ENCODE data around the gene C17orf113. TPM values are rescaled to one million over a fixed set of nuclear protein-coding genes. Genes with fewer than 3 reads are reported as not detected.

C17orf113 gene
- total and polyA plus RNA-seq, 12 donors: 0.14 to 1.1 (median 0.60) TPM

DNA sequence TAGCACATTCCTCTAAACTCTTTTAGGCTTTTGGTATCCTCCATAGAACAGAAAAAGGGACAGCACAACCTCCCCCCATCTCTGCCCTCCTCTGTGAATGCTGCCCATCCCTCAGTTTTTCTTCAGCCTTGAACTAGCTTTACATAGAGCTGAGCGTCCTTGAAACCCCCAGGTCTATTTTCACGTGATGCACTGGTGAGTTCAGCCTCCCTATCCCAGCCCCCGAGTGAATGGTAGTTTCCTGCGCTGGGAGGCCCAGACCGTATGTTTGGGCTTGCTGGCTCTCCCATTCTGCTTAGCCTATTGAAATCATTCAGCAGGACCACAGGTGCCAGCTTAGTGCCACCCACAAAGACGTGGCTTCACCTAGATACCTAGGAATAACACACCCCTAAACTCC lies 25.4 kb upstream of the C17orf113 start:
- WGBS, 4 donors: 59 to 72% (median 68%) methylated on average over 6 of the region's 6 CpGs

DNA sequence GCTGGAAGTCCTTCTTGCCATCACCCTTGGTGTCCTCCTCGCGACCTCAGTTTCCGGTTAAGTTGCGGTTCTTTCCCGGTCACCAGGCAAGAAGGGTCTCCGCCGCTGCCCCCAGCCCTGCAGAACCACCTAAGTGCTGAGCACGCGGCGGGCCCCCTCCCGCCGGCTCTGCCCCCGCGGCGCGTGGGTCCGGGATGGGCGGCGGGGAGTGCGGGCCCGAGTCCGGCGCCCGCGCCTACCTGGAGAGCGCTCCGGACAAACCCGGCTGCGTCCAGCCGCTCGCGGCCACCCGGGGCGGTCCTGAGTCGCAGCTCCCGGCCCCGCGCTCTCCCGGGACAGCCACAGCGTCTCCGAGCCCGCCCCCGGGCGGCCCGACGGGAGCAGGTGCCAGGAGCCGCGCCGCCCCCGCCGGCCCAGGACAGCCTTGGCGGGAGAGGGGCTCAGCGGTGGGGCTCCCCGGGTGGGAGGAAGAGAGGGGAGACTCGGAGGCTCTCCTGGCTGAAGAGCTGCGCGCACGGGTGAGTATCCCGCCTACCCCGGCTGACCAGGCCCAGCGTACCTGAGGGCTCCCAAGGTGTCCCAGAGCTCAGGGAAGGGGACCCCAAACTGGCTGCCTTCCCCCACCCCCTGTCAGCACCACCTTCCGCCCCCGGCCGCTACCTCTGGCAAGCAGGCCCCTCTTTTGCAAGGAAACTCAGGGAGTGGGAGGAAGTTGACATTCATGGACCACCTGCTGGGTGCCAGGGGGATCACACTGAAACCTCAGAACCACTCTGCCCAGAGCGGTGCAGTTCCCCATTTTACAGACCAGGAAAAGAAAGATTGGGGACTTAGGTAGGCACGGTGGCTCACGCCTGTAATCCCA lies 22.2 kb upstream of the C17orf113 start:
- Histone ChIP-seq H3K27ac (no peak overlapping the region), H3K4me1 (replicated peaks in 1 of 2) (peaks cover 4 to 8% of the 10 kb centered on the region in 2 donors), H3K4me3 (peak overlapping the region in 1 of 4 donors; percentile 50), H3K9me3 (replicated peaks in 1 of 3) (no peaks in the 10 kb centered on the region), H3K36me3 (replicated peaks in 1 of 2) (no peaks in the 10 kb centered on the region), H3K27me3 (peaks cover 23% of the 10 kb centered on the region)
- TF ChIP-seq CTCF (IDR thresholded peaks at IDR 0.05): peak in 1 of 6 experiments; percentile 16
- TF ChIP-seq POLR2A (IDR thresholded peaks at IDR 0.05): no peak
- peak in 1 of 7 donors; percentile 36 for DNase-seq
- intact Hi-C loops (cut with DNase I): no loop called here
- WGBS, 4 donors: 12 to 62% (median 26%) methylated on average over 7 to 67 of the region's 67 CpGs

More for the DNA sequence above, 25.4 kb upstream of the C17orf113 start:
- intact Hi-C loops (cut with DNase I): no loop called here
- Histone ChIP-seq H3K4me1 (replicated peaks in 1 of 2) (peaks cover 4 to 8% of the 10 kb centered on the region in 2 donors), H3K4me3 (no peak overlapping the region), H3K27ac (no peak overlapping the region), H3K9me3 (replicated peaks in 1 of 3) (no peaks in the 10 kb centered on the region), H3K27me3 (peaks cover 23% of the 10 kb centered on the region), H3K36me3 (replicated peaks in 1 of 2) (no peaks in the 10 kb centered on the region)
- no peak for TF ChIP-seq POLR2A (IDR thresholded peaks at IDR 0.05)
- no peak for TF ChIP-seq CTCF (IDR thresholded peaks at IDR 0.05)
- DNase-seq: no peak

DNA sequence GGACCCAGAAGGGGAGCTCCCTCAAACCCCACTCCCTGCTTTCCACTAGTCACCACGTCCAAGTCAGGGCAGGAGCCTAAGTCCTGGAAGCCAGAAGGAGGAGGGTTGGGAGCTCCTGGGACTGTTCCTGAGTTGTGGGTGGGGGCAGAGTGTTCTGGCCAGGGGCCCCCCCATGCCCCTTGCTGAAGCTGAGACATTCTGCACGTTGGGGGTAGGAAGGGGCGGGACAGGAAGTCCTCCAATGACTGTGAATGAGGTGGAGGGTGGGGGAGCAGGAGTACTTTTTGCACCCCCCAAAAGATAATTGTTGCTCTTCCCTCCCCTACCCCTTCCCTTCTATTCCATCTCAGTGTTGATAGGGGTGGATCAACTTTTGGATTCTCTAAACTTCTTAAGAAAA lies 21.4 kb upstream of the C17orf113 start:
- Histone ChIP-seq H3K9me3 (replicated peaks in 1 of 3) (no peaks in the 10 kb centered on the region), H3K27me3 (peaks cover 23% of the 10 kb centered on the region), H3K36me3 (replicated peaks in 1 of 2) (no peaks in the 10 kb centered on the region), H3K4me1 (replicated peaks in 1 of 2) (peaks cover 4 to 8% of the 10 kb centered on the region in 2 donors), H3K27ac (no peak overlapping the region), H3K4me3 (peak overlapping the region in 1 of 4 donors; percentile 50)
- no peak for TF ChIP-seq POLR2A (IDR thresholded peaks at IDR 0.05)
- no peak for TF ChIP-seq CTCF (IDR thresholded peaks at IDR 0.05)
- 19 to 37% (median 25%) methylated on average over 2 to 3 of the region's 3 CpGs for WGBS, 4 donors
- intact Hi-C loops (cut with DNase I): no loop called here
- no peak for DNase-seq

DNA sequence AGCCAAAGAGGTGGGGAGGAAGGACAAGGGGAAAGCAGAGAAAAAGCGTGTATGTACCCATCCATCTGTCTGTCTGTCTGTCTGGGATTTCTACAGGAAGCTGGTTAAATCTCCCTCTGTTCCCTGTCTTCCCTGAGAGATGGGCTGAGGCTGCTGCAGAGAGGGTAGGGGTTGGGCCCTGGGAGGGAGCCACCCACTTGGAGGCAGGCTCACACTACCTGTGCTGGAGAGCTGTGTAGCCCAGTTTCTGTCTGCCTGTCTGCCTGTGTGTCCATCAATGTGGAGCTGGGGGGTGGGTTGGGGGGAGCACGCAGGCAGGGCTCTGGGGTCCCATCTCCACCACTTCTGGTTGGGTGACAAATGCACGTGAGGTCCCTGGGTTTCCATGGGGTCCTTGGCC lies 18.6 kb upstream of the C17orf113 start:
- Histone ChIP-seq H3K27me3 (peaks cover 22% of the 10 kb centered on the region), H3K36me3 (replicated peaks in 1 of 2) (no peaks in the 10 kb centered on the region), H3K27ac (no peak overlapping the region), H3K4me1 (replicated peaks in 1 of 2) (peaks cover 4 to 8% of the 10 kb centered on the region in 2 donors), H3K4me3 (no peak overlapping the region), H3K9me3 (replicated peaks in 1 of 3) (no peaks in the 10 kb centered on the region)
- intact Hi-C loops (cut with DNase I): loop anchor here in 1 of 2 donors (5.0 kb wide), 1 partner anchor 33 kb away; no protein-coding TSS in a partner anchor
- TF ChIP-seq POLR2A (IDR thresholded peaks at IDR 0.05) (no peak), CTCF (IDR thresholded peaks at IDR 0.05) (no peak)
- 74 to 80% (median 78%) methylated on average over 1 to 3 of the region's 3 CpGs for WGBS, 4 donors
- no peak for DNase-seq
